C4-2B (cell line): ENCODE data around the gene TMEM236.

Experiments
- H3K27ac ChIP-seq: fragments of 450-650 bp; 2 replicates; pipeline ENCODE4 v1.5.1; 2017
- CTCF ChIP-seq: fragments of 450-650 bp; conservative IDR thresholded peaks from 2 replicates; pipeline ENCODE4 v1.5.1; 2017; ENCODE audit warnings: mild to moderate bottlenecking
- ZFX ChIP-seq: fragments of 450-650 bp; IDR thresholded peaks from 2 replicates; pipeline ENCODE4 v1.6.1; 2017

The TMEM236 gene

GRCh38 chr10:17751781-17752445 lies at the start of gene TMEM236:
TSS of gene TMEM236 (plus strand) at chr10:17752201. CDS start at chr10:17752296, 95 bp downstream.
- H3K27ac ChIP-seq, result no peak within 1 kb of the TSS
- no peak for TF ChIP-seq ZFX

- H3K27ac ChIP-seq, result no peak overlapping the region
- no peak for TF ChIP-seq ZFX
- TF ChIP-seq CTCF, result no peak
Observed at GRCh38 chr10:17703706-17704105, 48.3 kb upstream of the TMEM236 start.

GRCh38 chr10:17708821-17709220 lies 43.2 kb upstream of the TMEM236 start:
- H3K27ac ChIP-seq, result no peak overlapping the region
- TF ChIP-seq ZFX (no peak), CTCF (no peak)

- no peak overlapping the region for H3K27ac ChIP-seq
- TF ChIP-seq CTCF (no peak), ZFX (no peak)
Observed at GRCh38 chr10:17709492-17709891, 42.5 kb upstream of the TMEM236 start.

GRCh38 chr10:17710181-17710580 lies 41.8 kb upstream of the TMEM236 start:
- no peak for TF ChIP-seq CTCF
- TF ChIP-seq ZFX, result no peak
- H3K27ac ChIP-seq, result no peak overlapping the region

- TF ChIP-seq ZFX (no peak), CTCF (no peak)
- no peak overlapping the region for H3K27ac ChIP-seq
Observed at GRCh38 chr10:17712053-17712452, 39.9 kb upstream of the TMEM236 start.

- TF ChIP-seq ZFX, result no peak
- TF ChIP-seq CTCF, result no peak
Observed at GRCh38 chr10:17712717-17713471, 39.1 kb upstream of the TMEM236 start.

GRCh38 chr10:17713758-17714157 lies 38.2 kb upstream of the TMEM236 start:
- H3K27ac ChIP-seq, result no peak overlapping the region
- TF ChIP-seq CTCF, result no peak
- TF ChIP-seq ZFX, result no peak

More at GRCh38 chr10:17712717-17713471, 39.1 kb upstream of the TMEM236 start:
- no peak overlapping the region for H3K27ac ChIP-seq
